ENCODE measurements around the gene IPO4.

DNA sequence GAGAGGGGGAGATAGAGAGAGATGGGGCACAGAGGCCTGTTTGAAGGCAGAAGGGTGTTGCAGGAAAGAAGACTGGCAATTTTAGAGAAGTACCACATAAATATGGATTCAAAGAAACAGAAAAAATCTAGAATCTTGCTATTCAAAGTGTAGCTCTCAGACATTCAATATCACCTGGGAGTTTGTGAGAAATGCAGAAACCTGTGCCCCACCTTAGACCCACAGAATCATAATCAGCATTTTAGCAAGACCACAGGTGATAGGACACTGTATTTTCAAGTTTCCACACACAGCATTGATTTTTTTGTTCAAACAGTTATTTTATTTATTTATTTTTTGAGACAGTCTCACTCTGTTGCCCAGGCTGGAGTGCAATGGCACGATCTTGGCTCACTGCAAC is 40.3 kb upstream of the IPO4 start:
- no peak for TF ChIP-seq RAD21 (IDR thresholded peaks at IDR 0.05 in 1 of 2, conservative IDR thresholded peaks at IDR 0.05 in 1 of 2; ENCODE audit: low read depth in 2 of 2, low read length in 2 of 2)
- no peak for TF ChIP-seq CREB1 (IDR thresholded peaks at IDR 0.05)
- TF ChIP-seq, protein P1, sequence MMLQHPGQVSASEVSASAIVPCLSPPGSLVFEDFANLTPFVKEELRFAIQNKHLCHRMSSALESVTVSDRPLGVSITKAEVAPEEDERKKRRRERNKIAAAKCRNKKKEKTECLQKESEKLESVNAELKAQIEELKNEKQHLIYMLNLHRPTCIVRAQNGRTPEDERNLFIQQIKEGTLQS (IDR thresholded peaks at IDR 0.05; ENCODE audit: insufficient read depth, low read depth, low read length): no peak
- TF ChIP-seq SUZ12 (IDR thresholded peaks at IDR 0.05; ENCODE audit: low read length): no peak
- TF ChIP-seq, protein P2, sequence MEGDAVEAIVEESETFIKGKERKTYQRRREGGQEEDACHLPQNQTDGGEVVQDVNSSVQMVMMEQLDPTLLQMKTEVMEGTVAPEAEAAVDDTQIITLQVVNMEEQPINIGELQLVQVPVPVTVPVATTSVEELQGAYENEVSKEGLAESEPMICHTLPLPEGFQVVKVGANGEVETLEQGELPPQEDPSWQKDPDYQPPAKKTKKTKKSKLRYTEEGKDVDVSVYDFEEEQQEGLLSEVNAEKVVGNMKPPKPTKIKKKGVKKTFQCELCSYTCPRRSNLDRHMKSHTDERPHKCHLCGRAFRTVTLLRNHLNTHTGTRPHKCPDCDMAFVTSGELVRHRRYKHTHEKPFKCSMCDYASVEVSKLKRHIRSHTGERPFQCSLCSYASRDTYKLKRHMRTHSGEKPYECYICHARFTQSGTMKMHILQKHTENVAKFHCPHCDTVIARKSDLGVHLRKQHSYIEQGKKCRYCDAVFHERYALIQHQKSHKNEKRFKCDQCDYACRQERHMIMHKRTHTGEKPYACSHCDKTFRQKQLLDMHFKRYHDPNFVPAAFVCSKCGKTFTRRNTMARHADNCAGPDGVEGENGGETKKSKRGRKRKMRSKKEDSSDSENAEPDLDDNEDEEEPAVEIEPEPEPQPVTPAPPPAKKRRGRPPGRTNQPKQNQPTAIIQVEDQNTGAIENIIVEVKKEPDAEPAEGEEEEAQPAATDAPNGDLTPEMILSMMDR (IDR thresholded peaks at IDR 0.05; ENCODE audit: control extremely low read depth in 1 of 3, insufficient read depth in 1 of 3, low read depth in 1 of 3, low read length in 3 of 3): no peak
- TF ChIP-seq POLR2A (IDR thresholded peaks at IDR 0.05; ENCODE audit: control extremely low read depth in 1 of 2, low read depth in 2 of 2, low read length in 2 of 2): no peak
- no peak for TF ChIP-seq EZH2 (IDR thresholded peaks at IDR 0.05; ENCODE audit: low read depth, low read length, severe bottlenecking)
- TF ChIP-seq FOSL1 (IDR thresholded peaks at IDR 0.05; ENCODE audit: insufficient read depth, low read depth, low read length): no peak
- TF ChIP-seq, protein P3, sequence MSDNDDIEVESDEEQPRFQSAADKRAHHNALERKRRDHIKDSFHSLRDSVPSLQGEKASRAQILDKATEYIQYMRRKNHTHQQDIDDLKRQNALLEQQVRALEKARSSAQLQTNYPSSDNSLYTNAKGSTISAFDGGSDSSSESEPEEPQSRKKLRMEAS (IDR thresholded peaks at IDR 0.05): no peak
- TF ChIP-seq TAF1 (IDR thresholded peaks at IDR 0.05; ENCODE audit: low read depth, low read length): no peak

Measured in H1 (cell line).